IMR-90 (cell line): ENCODE results near the gene FNDC10. TPM values are rescaled to one million over a fixed set of nuclear protein-coding genes. Genes with fewer than 3 reads are reported as not detected.
A peak's percentile ranks its signal among the peaks of the same experiment; 100 is the strongest.

Source experiments
- ATAC-seq: fragments of 200-7000 bp; cut with Tn5 transposase; 2 replicates; pipeline ENCODE4 v1.9.1; 2020; ENCODE audit warnings: low read depth, mild to moderate bottlenecking, moderate library complexity
- BruUV-seq: library from RNA; stranded (reverse); fragments of 400-500 nt; replicated peaks from 2 replicates; lab custom pipeline; 2021; lab: Mats Ljungman, UMichigan
- CTCF ChIA-PET: fragments of 300-600 bp; formaldehyde crosslinking; extraction: SDS; loops from one replicate; lab custom pipeline; 2021; ENCODE audit warnings: antibody characterized with exemption; lab: Yijun Ruan, JAX
- POLR2A ChIA-PET: fragments of 300-600 bp; sonication (Branson Sonifier 250); formaldehyde crosslinking; loops from one replicate; lab custom pipeline; 2022; ENCODE audit warnings: antibody characterized with exemption; ENCODE audit not compliant: unreplicated experiment; lab: Charles Lee
- DNase-seq: peaks from one replicate; pipeline ENCODE4 v3.0.0; 2013
- H2AFZ ChIP-seq: replicated peaks from 2 replicates; pipeline ENCODE3; 2013; ENCODE audit warnings: low read length, mild to moderate bottlenecking; ENCODE audit not compliant: poor library complexity
- H2AK5ac ChIP-seq: 2 replicates; pipeline ENCODE4 v1.6.1; 2013; ENCODE audit warnings: low read depth, low read length, inconsistent platforms
- H2AK9ac ChIP-seq: replicated peaks from 2 replicates; pipeline ENCODE3; 2013; ENCODE audit warnings: mild to moderate bottlenecking, low read depth, low read length, moderate library complexity; ENCODE audit not compliant: poor library complexity
- H2BK120ac ChIP-seq: 2 replicates; pipeline ENCODE4 v1.6.1; 2013; ENCODE audit warnings: low read depth, low read length, inconsistent platforms
- H2BK15ac ChIP-seq: 3 replicates; pipeline ENCODE4 v1.6.1; 2013; ENCODE audit warnings: low read depth, low read length, inconsistent platforms
- H2BK20ac ChIP-seq: 2 replicates; pipeline ENCODE4 v1.6.1; 2013; ENCODE audit warnings: low read depth, mild to moderate bottlenecking, inconsistent platforms, low read length, moderate library complexity
- H2BK5ac ChIP-seq: 2 replicates; pipeline ENCODE4 v1.6.1; 2013; ENCODE audit warnings: mild to moderate bottlenecking, low read depth, low read length, inconsistent platforms; ENCODE audit not compliant: poor library complexity, severe bottlenecking
- H3K14ac ChIP-seq: replicated peaks from 2 replicates; pipeline ENCODE4 v1.6.1; 2013; ENCODE audit warnings: low read depth, low read length, inconsistent platforms
- H3K18ac ChIP-seq: 2 replicates; pipeline ENCODE4 v1.6.1; 2013; ENCODE audit warnings: low read depth, low read length, control low read depth
- H3K23ac ChIP-seq: 2 replicates; pipeline ENCODE4 v1.6.1; 2013; ENCODE audit warnings: low read depth, low read length, inconsistent platforms
- H3K27ac ChIP-seq: 2 replicates; pipeline ENCODE4 v1.5.1; 2013; ENCODE audit warnings: mild to moderate bottlenecking, control low read depth, low read length; ENCODE audit not compliant: insufficient read depth
- H3K27me3 ChIP-seq: 2 replicates; pipeline ENCODE4 v1.6.1; 2013; ENCODE audit warnings: low read length; ENCODE audit not compliant: control insufficient read depth, insufficient read depth
- H3K36me3 ChIP-seq: 2 replicates; pipeline ENCODE4 v1.6.1; 2013; ENCODE audit warnings: low read length, mixed read lengths; ENCODE audit not compliant: control insufficient read depth, insufficient read depth
- H3K4ac ChIP-seq: 2 replicates; pipeline ENCODE4 v1.6.1; 2013; ENCODE audit warnings: low read depth, low read length, inconsistent platforms
- H3K4me1 ChIP-seq: 2 replicates; pipeline ENCODE4 v1.6.1; 2013; ENCODE audit warnings: low read length, mixed read lengths; ENCODE audit not compliant: control insufficient read depth, insufficient read depth
- H3K4me2 ChIP-seq: 2 replicates; pipeline ENCODE4 v1.6.1; 2013; ENCODE audit warnings: low read depth, mild to moderate bottlenecking, control low read depth, low read length, moderate library complexity
- H3K4me3 ChIP-seq: 2 replicates; pipeline ENCODE4 v1.5.1; 2013; ENCODE audit warnings: low read depth, mild to moderate bottlenecking, control low read depth, low read length, moderate library complexity; ENCODE audit not compliant: insufficient read depth
- H3K56ac ChIP-seq: 2 replicates; pipeline ENCODE4 v1.6.1; 2013; ENCODE audit warnings: low read length, inconsistent platforms; ENCODE audit not compliant: insufficient read depth; ENCODE audit errors: extremely low read depth
- H3K79me1 ChIP-seq, 2 experiments: 2 replicates each; pipeline ENCODE4 v1.6.1; 2013; ENCODE audit warnings: low read length in 2 of 2, inconsistent platforms in 1 of 2, low read depth in 1 of 2
- H3K9ac ChIP-seq: 2 replicates; pipeline ENCODE4 v1.6.1; 2013; ENCODE audit warnings: low read depth, low read length, control low read depth
- H3K9me1 ChIP-seq: 2 replicates; pipeline ENCODE4 v1.6.1; 2013; ENCODE audit warnings: low read length, inconsistent platforms; ENCODE audit not compliant: insufficient read depth
- H3K9me3 ChIP-seq: 2 replicates; pipeline ENCODE4 v1.6.1; 2013; ENCODE audit warnings: low read length; ENCODE audit not compliant: control insufficient read depth, insufficient read depth
- H4K20me1 ChIP-seq: 2 replicates; pipeline ENCODE4 v1.6.1; 2013; ENCODE audit warnings: low read length, inconsistent platforms; ENCODE audit not compliant: insufficient read depth
- H4K5ac ChIP-seq: 2 replicates; pipeline ENCODE4 v1.6.1; 2013; ENCODE audit warnings: mild to moderate bottlenecking, low read depth, low read length, control low read depth
- H4K8ac ChIP-seq, 2 experiments: 2 replicates each; pipeline ENCODE4 v1.6.1; 2013; ENCODE audit warnings: low read depth in 2 of 2, low read length in 2 of 2, control low read depth in 1 of 2, inconsistent platforms in 1 of 2
- H4K91ac ChIP-seq: 2 replicates; pipeline ENCODE4 v1.6.1; 2013; ENCODE audit warnings: low read depth, low read length, inconsistent platforms; ENCODE audit not compliant: insufficient read depth
- BHLHE40 ChIP-seq: fragments of 150-350 bp; IDR thresholded peaks from 2 replicates; pipeline ENCODE4 v1.6.1; 2016; ENCODE audit warnings: mild to moderate bottlenecking, low read depth, low read length
- CEBPB ChIP-seq: IDR thresholded peaks from 2 replicates; pipeline ENCODE4 v1.6.1; 2012; ENCODE audit warnings: low read depth, low read length, improper control_type of control experiment
- FOS ChIP-seq: fragments of 150-350 bp; IDR thresholded peaks from 2 replicates; pipeline ENCODE4 v1.6.1; 2016; ENCODE audit warnings: low read depth, low read length
- MXI1 ChIP-seq: IDR thresholded peaks from 2 replicates; pipeline ENCODE4 v1.6.1; 2012; ENCODE audit warnings: low read depth, mild to moderate bottlenecking, low read length, moderate library complexity, borderline replicate concordance
- POLR2A ChIP-seq: IDR thresholded peaks from 2 replicates; pipeline ENCODE4 v1.6.1; 2012; ENCODE audit warnings: mild to moderate bottlenecking, low read depth, low read length
- RFX5 ChIP-seq: IDR thresholded peaks from 2 replicates; pipeline ENCODE4 v1.8.0; 2012; ENCODE audit warnings: low read depth, mild to moderate bottlenecking, low read length, moderate library complexity
- WGBS, 2 experiments: methylation state at CpG; one replicate each; pipeline versions ENCODE4 v1.1.5 to v1.1.7; 2013; ENCODE audit warnings: missing lambda C conversion rate in 2 of 2; ENCODE audit not compliant: insufficient read length in 1 of 2; ENCODE audit errors: extremely low coverage in 2 of 2; 5-methylcytosine and 5-hydroxymethylcytosine counted together
- dilution Hi-C: fragments of 300-500 bp; cut with HindIII; formaldehyde crosslinking; loops from one replicate; pipeline ENCODE4 v1.14.3; 2018; ENCODE audit warnings: low sequenced_read_pairs; ENCODE audit not compliant: unreplicated experiment
- in situ Hi-C: fragments of 300-500 bp; cut with MboI; formaldehyde crosslinking; loops from 3 replicates; pipeline ENCODE4 v1.14.3; 2019; ENCODE audit warnings: low sequenced_read_pairs, inconsistent platforms, mixed read lengths
- intact Hi-C: fragments of 100-400 bp; cut with micrococcal nuclease; formaldehyde crosslinking; loops from 2 replicates; pipeline ENCODE4 v1.10.0; 2022
- polyA plus RNA-seq, 3 experiments: library from polyadenylated mRNA; depleted of rRNA; stranded (reverse); fragments of >200 nt; gene quantifications; 2 replicates each; pipeline ENCODE4 v1.2.3, GENCODE V29; 2012; ENCODE audit warnings: low replicate concordance in 1 of 3
- total RNA-seq: library from RNA; depleted of rRNA; stranded (reverse); fragments of >200 nt; gene quantifications from 2 replicates; pipeline ENCODE4 v1.2.3, GENCODE V29; 2012
- TF ChIP-seq, protein P1 (sequence below): conservative IDR thresholded peaks from 2 replicates; pipeline ENCODE4 v1.5.1; 2012; ENCODE audit warnings: mild to moderate bottlenecking, low read depth, low read length, improper control_type of control experiment
- TF ChIP-seq, protein P2 (sequence below): fragments of 150-350 bp; IDR thresholded peaks from 2 replicates; pipeline ENCODE4 v1.6.1; 2017; ENCODE audit warnings: mild to moderate bottlenecking, antibody characterized with exemption, low read length, low read depth

The FNDC10 gene
- total and polyA plus RNA-seq, 2 of the 4 experiments (the other 2 are of a cell fraction): 0.36 to 5.8 TPM

DNA sequence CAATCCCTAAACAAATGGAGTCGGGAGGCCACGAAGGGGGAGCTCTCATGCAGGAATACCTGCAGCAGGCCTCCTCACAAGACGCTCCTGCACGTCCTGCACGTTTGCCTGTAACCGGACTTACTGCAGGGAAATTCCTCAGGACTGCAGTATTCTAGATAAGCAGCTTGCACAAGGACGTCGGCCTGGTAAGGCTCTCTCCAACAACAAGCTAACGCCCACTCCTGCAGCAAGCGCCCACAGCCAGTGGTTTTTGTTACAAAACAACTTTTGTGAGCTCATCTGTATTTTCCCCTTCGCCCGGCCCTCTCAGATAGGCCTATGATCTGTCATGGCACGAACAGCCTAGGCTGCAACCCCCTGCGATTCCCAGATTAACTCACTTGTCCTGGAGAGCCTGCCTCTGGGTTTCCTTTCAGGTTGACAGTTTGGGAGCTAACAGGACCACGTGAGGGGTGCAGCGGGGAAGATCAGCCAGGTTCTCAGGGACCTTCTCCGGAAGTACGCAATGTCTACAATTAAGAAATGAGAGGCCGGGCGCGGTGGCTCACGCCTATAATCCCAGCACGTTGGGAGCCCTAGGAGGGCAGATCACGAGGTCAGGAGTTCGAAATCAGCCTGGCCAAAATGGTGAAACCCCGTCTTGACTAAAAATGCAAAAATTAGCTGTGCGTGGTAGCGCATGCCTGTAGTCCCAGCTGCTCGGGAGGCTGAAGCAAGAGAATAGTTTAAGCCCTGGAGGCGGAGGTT is 14.4 kb upstream of the FNDC10 start:
- WGBS, 2 experiments: 29% methylated on average over 15 of the region's 30 CpGs; no CpG with 5 or more reads in 1 of the 2 experiments
- ATAC-seq (0 out of 2 replicates have a peak, but pooled peaks have one; percentile 0), DNase-seq (peak; percentile 88)
- Histone ChIP-seq H2BK15ac (no peak overlapping the region), H3K4me1 (peaks cover 7% of the 10 kb centered on the region), H3K9me3 (no peaks in the 10 kb centered on the region), H4K91ac (peak overlapping the region; percentile 5; the same call in 1 of the 2 replicates), H4K5ac (no peak overlapping the region), H3K14ac (peak overlapping the region; percentile 33; the same call in 1 of the 2 replicates), H2AFZ (peak overlapping the region; percentile 90), H3K56ac (no peak overlapping the region), H3K79me1 (peaks cover 19 to 46% of the 10 kb centered on the region in 2 experiments; a peak in 3 of 4 replicates), H2BK5ac (peak overlapping the region; percentile 55), H3K23ac (peak overlapping the region; percentile 65; the same call in 1 of the 2 replicates), H2AK5ac (no peak overlapping the region; the same call in 1 of the 2 replicates), H4K20me1 (peaks cover 31% of the 10 kb centered on the region), H2BK20ac (no peak overlapping the region), H4K8ac (peak overlapping the region; percentile 26 to 59; a peak in 2 of 4 replicates), H2AK9ac (peak overlapping the region; percentile 94), H3K18ac (no peak overlapping the region), H3K4ac (peak overlapping the region; percentile 30; the same call in 1 of the 2 replicates), H3K4me3 (peak overlapping the region; percentile 71), H3K27ac (peak overlapping the region; percentile 9), H3K9ac (peak overlapping the region; percentile 54), H3K4me2 (peak overlapping the region; percentile 79), H3K9me1 (peaks cover 11% of the 10 kb centered on the region; the same call in 1 of the 2 replicates), H3K36me3 (peaks cover 10% of the 10 kb centered on the region; the same call in 1 of the 2 replicates), H3K27me3 (no peaks in the 10 kb centered on the region), H2BK120ac (no peak overlapping the region)
- in situ Hi-C loops: no loop called here
- ChIA-PET POLR2A (interaction anchor here (0.6 kb wide), 2 partner anchors 12 to 27 kb away, joined by 3 read pairs; no protein-coding TSS in a partner anchor), CTCF (no interaction called here)
- no TSS peak for BruUV-seq
- dilution Hi-C loops: no loop called here
- intact Hi-C loops: loop anchor here (2.0 kb wide), 1 partner anchor 44 kb away; the partner anchor contains the start of gene CDK11B
- TF ChIP-seq, protein P1, sequence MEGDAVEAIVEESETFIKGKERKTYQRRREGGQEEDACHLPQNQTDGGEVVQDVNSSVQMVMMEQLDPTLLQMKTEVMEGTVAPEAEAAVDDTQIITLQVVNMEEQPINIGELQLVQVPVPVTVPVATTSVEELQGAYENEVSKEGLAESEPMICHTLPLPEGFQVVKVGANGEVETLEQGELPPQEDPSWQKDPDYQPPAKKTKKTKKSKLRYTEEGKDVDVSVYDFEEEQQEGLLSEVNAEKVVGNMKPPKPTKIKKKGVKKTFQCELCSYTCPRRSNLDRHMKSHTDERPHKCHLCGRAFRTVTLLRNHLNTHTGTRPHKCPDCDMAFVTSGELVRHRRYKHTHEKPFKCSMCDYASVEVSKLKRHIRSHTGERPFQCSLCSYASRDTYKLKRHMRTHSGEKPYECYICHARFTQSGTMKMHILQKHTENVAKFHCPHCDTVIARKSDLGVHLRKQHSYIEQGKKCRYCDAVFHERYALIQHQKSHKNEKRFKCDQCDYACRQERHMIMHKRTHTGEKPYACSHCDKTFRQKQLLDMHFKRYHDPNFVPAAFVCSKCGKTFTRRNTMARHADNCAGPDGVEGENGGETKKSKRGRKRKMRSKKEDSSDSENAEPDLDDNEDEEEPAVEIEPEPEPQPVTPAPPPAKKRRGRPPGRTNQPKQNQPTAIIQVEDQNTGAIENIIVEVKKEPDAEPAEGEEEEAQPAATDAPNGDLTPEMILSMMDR: no peak
- TF ChIP-seq CEBPB (peak; percentile 72; the same call in 1 of the 2 replicates), FOS (0 out of 2 replicates have a peak, but pooled peaks have one; percentile 3), POLR2A (0 out of 2 replicates have a peak, but pooled peaks have one; percentile 41), RFX5 (no peak), BHLHE40 (peak; percentile 21; the same call in 1 of the 2 replicates), MXI1 (peak; percentile 54; the same call in 1 of the 2 replicates)
- TF ChIP-seq, protein P2, sequence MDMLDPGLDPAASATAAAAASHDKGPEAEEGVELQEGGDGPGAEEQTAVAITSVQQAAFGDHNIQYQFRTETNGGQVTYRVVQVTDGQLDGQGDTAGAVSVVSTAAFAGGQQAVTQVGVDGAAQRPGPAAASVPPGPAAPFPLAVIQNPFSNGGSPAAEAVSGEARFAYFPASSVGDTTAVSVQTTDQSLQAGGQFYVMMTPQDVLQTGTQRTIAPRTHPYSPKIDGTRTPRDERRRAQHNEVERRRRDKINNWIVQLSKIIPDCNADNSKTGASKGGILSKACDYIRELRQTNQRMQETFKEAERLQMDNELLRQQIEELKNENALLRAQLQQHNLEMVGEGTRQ: peak; percentile 60; the same call in 1 of the 2 replicates
